DND-41 (cell line): ENCODE results near the gene PRR5L.

ENCODE experiments used
- ATAC-seq: fragments of 200-7000 bp; cut with Tn5 transposase; 3 replicates; pipeline ENCODE4 v1.9.1; 2021; ENCODE audit warnings: low read depth; ENCODE audit not compliant: insufficient read depth
- DNase-seq: peaks from one replicate; pipeline ENCODE4 v3.0.0-alpha.2; 2020
- H2AFZ ChIP-seq: 2 replicates; pipeline ENCODE4 v1.6.0; 2012; ENCODE audit warnings: low read depth, low read length
- H3K27ac ChIP-seq: 2 replicates; pipeline ENCODE4 v1.5.1; 2012; ENCODE audit warnings: low read length, inconsistent platforms
- H3K27me3 ChIP-seq: fragments of 200-600 bp; sonication (generic); 2 replicates; pipeline ENCODE4 v1.6.0; 2012; ENCODE audit warnings: low read length, mild to moderate bottlenecking, inconsistent platforms; ENCODE audit not compliant: insufficient read depth, poor library complexity
- H3K36me3 ChIP-seq: 2 replicates; pipeline ENCODE4 v1.5.1; 2012; ENCODE audit warnings: low read length, inconsistent platforms; ENCODE audit not compliant: insufficient read depth
- H3K4me1 ChIP-seq: 2 replicates; pipeline ENCODE4 v1.5.1; 2012; ENCODE audit warnings: mild to moderate bottlenecking, low read length; ENCODE audit not compliant: insufficient read depth
- H3K4me2 ChIP-seq: 2 replicates; pipeline ENCODE4 v1.6.0; 2012; ENCODE audit warnings: mild to moderate bottlenecking, moderate library complexity, low read length, inconsistent platforms; ENCODE audit not compliant: insufficient read depth
- H3K4me3 ChIP-seq, 2 experiments: fragments of 200-600 bp in 1 of 2; shearing (Covaris generic) in 1 of 2; 2 replicates each; pipeline ENCODE4 v1.5.1; 2012 to 2016; ENCODE audit warnings: inconsistent platforms in 2 of 2, low read length in 2 of 2, mild to moderate bottlenecking in 2 of 2, low read depth in 1 of 2, moderate library complexity in 1 of 2
- H3K79me2 ChIP-seq: 2 replicates; pipeline ENCODE4 v1.6.0; 2012; ENCODE audit warnings: low read length, inconsistent platforms; ENCODE audit not compliant: insufficient read depth
- H3K9ac ChIP-seq: 2 replicates; pipeline ENCODE4 v1.6.0; 2012; ENCODE audit warnings: low read depth, mild to moderate bottlenecking, inconsistent platforms, low read length, moderate library complexity
- H3K9me3 ChIP-seq: 2 replicates; pipeline ENCODE4 v1.5.1; 2012; ENCODE audit warnings: low read length, moderate library complexity, mild to moderate bottlenecking, inconsistent platforms; ENCODE audit not compliant: insufficient read depth, severe bottlenecking
- H4K20me1 ChIP-seq: 2 replicates; pipeline ENCODE4 v1.6.0; 2012; ENCODE audit warnings: low read length; ENCODE audit not compliant: insufficient read depth
- CTCF ChIP-seq: IDR thresholded peaks from 2 replicates; pipeline ENCODE4 v1.5.1; 2012; ENCODE audit warnings: borderline replicate concordance, low read length, moderate library complexity, mild to moderate bottlenecking; ENCODE audit not compliant: poor library complexity, severe bottlenecking; ENCODE audit errors: extremely low read depth
- EZH2 ChIP-seq: IDR thresholded peaks from 3 replicates; pipeline ENCODE4 v1.6.1; 2012; ENCODE audit warnings: borderline replicate concordance, low read depth, mild to moderate bottlenecking, moderate library complexity, low read length, inconsistent platforms; ENCODE audit not compliant: severe bottlenecking

PRR5L gene

GRCh38 chr11:36343436-36343835 is 47.3 kb downstream of the PRR5L start:
- ATAC-seq, result no peak
- no peak for TF ChIP-seq CTCF
- no peak for TF ChIP-seq EZH2
- H2AFZ ChIP-seq, result no peak overlapping the region

GRCh38 chr11:36345084-36345511 is 49.0 kb downstream of the PRR5L start:
- no peak overlapping the region for H3K4me2 ChIP-seq
- no peaks in the 10 kb centered on the region for H3K4me1 ChIP-seq
- no peak overlapping the region for H3K9ac ChIP-seq
- no peak overlapping the region for H2AFZ ChIP-seq
- H3K27ac ChIP-seq, result no peak overlapping the region
- H3K27me3 ChIP-seq, result peaks cover 16% of the 10 kb centered on the region
- ATAC-seq (no peak), DNase-seq (no peak)
- H3K36me3 ChIP-seq, result no peaks in the 10 kb centered on the region
- H4K20me1 ChIP-seq, result no peaks in the 10 kb centered on the region
- TF ChIP-seq EZH2, result no peak
- TF ChIP-seq CTCF, result no peak
- H3K4me3 ChIP-seq, result no peak overlapping the region
- no peaks in the 10 kb centered on the region for H3K79me2 ChIP-seq
- no peaks in the 10 kb centered on the region for H3K9me3 ChIP-seq

More at GRCh38 chr11:36343436-36343835, 47.3 kb downstream of the PRR5L start:
- Histone ChIP-seq H3K36me3 (no peaks in the 10 kb centered on the region), H3K4me3 (no peak overlapping the region), H3K9me3 (no peaks in the 10 kb centered on the region), H3K27ac (no peak overlapping the region), H4K20me1 (no peaks in the 10 kb centered on the region), H3K9ac (no peak overlapping the region), H3K27me3 (peaks cover 20% of the 10 kb centered on the region), H3K79me2 (no peaks in the 10 kb centered on the region), H3K4me2 (no peak overlapping the region), H3K4me1 (no peaks in the 10 kb centered on the region)
- no peak for DNase-seq

GRCh38 chr11:36345535-36346141 is 49.5 kb downstream of the PRR5L start:
- no peaks in the 10 kb centered on the region for H3K79me2 ChIP-seq
- ATAC-seq (no peak), DNase-seq (no peak)
- H3K9ac ChIP-seq, result no peak overlapping the region
- H3K4me1 ChIP-seq, result no peaks in the 10 kb centered on the region
- no peak overlapping the region for H3K4me2 ChIP-seq
- H3K36me3 ChIP-seq, result no peaks in the 10 kb centered on the region
- no peaks in the 10 kb centered on the region for H4K20me1 ChIP-seq
- H2AFZ ChIP-seq, result no peak overlapping the region
- no peak overlapping the region for H3K27ac ChIP-seq
- H3K9me3 ChIP-seq, result no peaks in the 10 kb centered on the region
- TF ChIP-seq CTCF (no peak), EZH2 (no peak)
- H3K4me3 ChIP-seq, result no peak overlapping the region
- peaks cover 16% of the 10 kb centered on the region for H3K27me3 ChIP-seq
